Muscle of back (tissue), 11 donors: Measurements from ENCODE around the gene COMMD7. TPM values are rescaled to one million over a fixed set of nuclear protein-coding genes. Genes with fewer than 3 reads are reported as not detected.
A peak's percentile ranks its signal among the peaks of the same experiment; 100 is the strongest.
"Not testable (repeated sequence)": the region's sequence is repeated elsewhere in the genome, so short reads cannot be mapped to it uniquely, and the experiment has no call there.

Experiments used
- DNase-seq, 3 donors: peaks; one replicate each; pipeline versions ENCODE4 v3.0.0 to v3.0.0-alpha.2; 2013
- polyA plus RNA-seq, 10 donors: library from polyadenylated mRNA; unstranded; fragments of 120-200 nt; gene quantifications; one replicate each; pipeline ENCODE4 v1.2.1, GENCODE V29; 2013; ENCODE audit not compliant: insufficient read length in 10 of 10

Gene COMMD7
- polyA plus RNA-seq, 10 donors = 38.0 to 48.1 (median 40.4) TPM

DNA sequence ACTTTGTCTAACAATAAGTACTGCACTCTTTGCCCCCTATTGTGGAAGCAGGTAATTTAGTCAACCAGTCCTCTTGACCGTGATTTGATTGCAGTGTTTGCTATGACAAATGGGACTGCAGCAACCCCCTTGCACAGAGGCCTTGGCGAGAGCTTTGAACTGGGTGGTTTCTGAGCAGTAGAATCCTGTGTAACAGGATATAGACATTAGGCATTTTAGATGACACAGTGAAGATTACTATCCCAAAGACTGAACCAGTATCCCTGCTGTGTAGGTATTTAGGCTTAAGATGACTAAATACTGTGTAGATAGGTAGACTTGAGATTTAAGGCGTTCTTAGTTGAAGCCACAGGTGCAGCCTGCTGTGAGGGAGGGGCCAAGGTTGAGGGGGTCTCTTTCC is 28.8 kb upstream of the COMMD7 start:
- DNase-seq = no peak

GRCh38 chr20:32767418-32768198 is 24.3 kb upstream of the COMMD7 start:
- no peak for DNase-seq

- DNase-seq = not testable (repeated sequence)
These were observed 22.1 kb upstream of the COMMD7 start for GRCh38 chr20:32765230-32765875.

- DNase-seq = no peak
These were observed 21.0 kb upstream of the COMMD7 start for GRCh38 chr20:32764005-32764960.

GRCh38 chr20:32763202-32764004 is 20.1 kb upstream of the COMMD7 start:
- no peak for DNase-seq

DNA sequence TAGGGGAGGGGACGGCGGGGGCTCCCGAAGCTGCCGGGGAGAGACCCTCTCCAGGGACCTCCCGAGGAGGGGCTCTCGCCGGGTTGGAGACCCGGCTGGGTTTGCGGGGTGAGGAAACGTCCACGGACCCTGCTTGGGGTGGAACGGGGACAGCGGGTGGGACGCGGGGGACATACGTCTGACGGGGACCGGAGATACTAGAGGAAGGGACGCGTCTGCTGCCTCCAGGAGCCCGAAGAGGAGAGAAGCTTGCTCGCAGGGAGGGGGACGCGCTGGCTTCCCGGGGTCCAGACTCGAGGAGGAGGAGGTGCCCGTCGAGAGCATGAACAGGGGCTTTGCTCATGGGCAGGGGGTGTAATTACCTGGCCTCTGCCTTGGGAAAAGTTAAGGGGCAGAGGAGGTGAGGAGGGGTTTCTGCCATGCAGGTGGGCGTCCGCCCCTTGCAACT is 19.5 kb upstream of the COMMD7 start:
- peak in 1 of 3 donors; percentile 55 for DNase-seq

- DNase-seq = peak; percentile 79 to 90 (median 82)
These were observed 18.8 kb upstream of the COMMD7 start, which contains the start of gene DNMT3B for GRCh38 chr20:32761831-32762753. TSS of gene DNMT3B (plus strand) at chr20:32762385. CDS start at chr20:32780324, 17,939 bp downstream.

DNA sequence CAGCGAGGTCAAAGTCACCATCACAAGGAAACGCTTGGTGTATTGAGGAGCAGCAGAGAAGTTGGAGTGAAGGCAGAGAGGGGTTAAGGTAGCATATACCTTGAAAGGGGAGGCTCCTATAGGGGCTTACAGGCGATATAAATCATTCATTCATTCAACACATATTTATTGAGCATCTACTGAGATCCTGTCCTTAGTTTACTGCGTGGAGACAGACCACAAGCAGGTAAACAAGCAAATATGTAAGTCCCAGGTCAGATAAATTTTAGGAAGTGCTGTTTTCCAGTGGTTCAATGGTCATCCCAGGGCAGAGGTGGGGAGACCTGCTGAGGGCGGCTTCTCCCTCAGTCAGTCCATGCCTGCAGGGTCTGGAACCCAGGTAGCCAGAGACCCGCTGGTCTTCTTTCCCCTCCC is 18.2 kb upstream of the COMMD7 start:
- no peak for DNase-seq

- no peak for DNase-seq
These were observed 12.9 kb upstream of the COMMD7 start for GRCh38 chr20:32756156-32756555.

GRCh38 chr20:32753731-32754130 is 10.5 kb upstream of the COMMD7 start:
- no peak for DNase-seq

GRCh38 chr20:32752458-32753250 is 9.4 kb upstream of the COMMD7 start:
- peak in 1 of 3 donors; percentile 47 for DNase-seq

GRCh38 chr20:32751702-32752457 is 8.6 kb upstream of the COMMD7 start:
- DNase-seq = no peak

GRCh38 chr20:32751293-32751692 is 8.0 kb upstream of the COMMD7 start:
- no peak for DNase-seq

GRCh38 chr20:32749914-32750637 is 6.8 kb upstream of the COMMD7 start:
- no peak for DNase-seq

DNA sequence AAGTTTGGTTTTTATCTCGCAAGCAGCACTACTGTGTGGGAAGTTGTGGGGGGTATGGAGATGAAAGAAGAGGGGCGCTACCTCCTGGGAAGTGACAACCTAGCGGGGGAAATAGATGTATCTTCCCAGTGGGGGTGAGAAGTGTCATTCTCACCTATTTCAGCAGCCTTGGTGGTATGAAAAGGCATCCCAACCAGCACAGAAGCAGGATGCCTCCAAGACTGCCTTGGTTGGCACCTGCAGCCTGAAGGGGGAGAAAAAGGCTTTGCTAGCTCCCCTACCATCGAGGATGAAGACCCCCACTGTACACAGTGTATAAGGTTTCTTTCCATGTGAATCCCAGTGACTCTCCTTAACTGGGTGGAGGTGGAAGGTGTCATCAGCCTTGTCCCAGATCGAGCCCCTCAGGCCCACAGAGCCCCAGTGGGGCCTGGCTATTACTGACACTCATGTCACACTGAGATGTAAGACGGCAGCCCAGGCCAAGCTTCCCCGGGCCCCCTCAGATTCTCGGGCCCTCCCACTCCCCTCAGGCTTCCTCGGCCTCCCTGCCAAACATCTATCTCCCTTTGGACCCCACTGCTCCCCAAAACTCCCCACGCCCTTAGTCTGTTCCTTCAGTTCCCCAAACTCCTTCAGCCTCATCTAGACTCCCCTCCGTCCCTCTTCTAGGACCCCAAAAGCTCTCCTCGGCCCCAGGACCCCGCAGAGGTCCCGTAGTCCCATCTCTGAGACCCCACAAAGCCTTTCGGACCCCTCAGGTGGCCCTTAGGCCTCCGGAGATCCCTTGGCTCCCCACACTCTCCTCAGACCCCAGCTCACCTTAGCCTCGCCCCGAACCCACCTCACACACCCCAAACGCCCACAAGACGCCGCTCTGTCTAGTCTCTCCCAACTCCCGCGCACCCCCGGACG is 688 bp downstream of the COMMD7 start:
- DNase-seq = no peak

- DNase-seq = no peak
These were observed 2.1 kb downstream of the COMMD7 start for GRCh38 chr20:32741151-32741550.
